ENCODE measurements around the gene HIPK2.

Gene HIPK2

GRCh38 chr7:139682136-139683013, 95.4 kb downstream of the HIPK2 start:
- POLR2A ChIA-PET, result interaction anchor here (0.6 to 1.3 kb wide), 5 partner anchors 8 to 50 kb away, joined by 3 to 5 read pairs (median 4); no protein-coding TSS in a partner anchor
- TF ChIP-seq CTCF (IDR thresholded peaks at IDR 0.05; ENCODE audit: control extremely low read depth, extremely low read depth, low read depth, missing control alignments), result no peak
- DNase-seq (ENCODE audit: extremely low spot score), result no peak
- CTCF ChIA-PET, result interaction anchor here (0.9 to 4.8 kb wide), 5 partner anchors 9 to 62 kb away, joined by 3 to 33 read pairs (median 6); no protein-coding TSS in a partner anchor

GRCh38 chr7:139681812-139682135, 96.0 kb downstream of the HIPK2 start:
- TF ChIP-seq CTCF (IDR thresholded peaks at IDR 0.05; ENCODE audit: control extremely low read depth, extremely low read depth, low read depth, missing control alignments), result no peak
- DNase-seq (ENCODE audit: extremely low spot score), result no peak
- ChIA-PET POLR2A (no interaction called here), CTCF (interaction anchor here (1.1 to 4.8 kb wide), 4 partner anchors 8 to 63 kb away, joined by 3 to 33 read pairs (median 12); no protein-coding TSS in a partner anchor)

- ChIA-PET CTCF (interaction anchor here (1.1 to 4.8 kb wide), 4 partner anchors 8 to 63 kb away, joined by 3 to 33 read pairs (median 12); no protein-coding TSS in a partner anchor), POLR2A (interaction anchor here (1.1 kb wide), 1 partner anchor 9 kb away, joined by 6 read pairs; no protein-coding TSS in a partner anchor)
- no peak for DNase-seq (ENCODE audit: extremely low spot score)
- no peak for TF ChIP-seq CTCF (IDR thresholded peaks at IDR 0.05; ENCODE audit: control extremely low read depth, extremely low read depth, low read depth, missing control alignments)
Measured at GRCh38 chr7:139681463-139681755, 96.4 kb downstream of the HIPK2 start.

GRCh38 chr7:139680676-139681462, 96.9 kb downstream of the HIPK2 start:
- ChIA-PET POLR2A (interaction anchor here (0.7 to 1.1 kb wide), 2 partner anchors 8 to 27 kb away, joined by 3 to 6 read pairs; no protein-coding TSS in a partner anchor), CTCF (interaction anchor here (1.1 to 1.8 kb wide), 2 partner anchors 18 to 64 kb away, joined by 3 to 6 read pairs; no protein-coding TSS in a partner anchor)
- no peak for TF ChIP-seq CTCF (IDR thresholded peaks at IDR 0.05; ENCODE audit: control extremely low read depth, extremely low read depth, low read depth, missing control alignments)
- no peak for DNase-seq (ENCODE audit: extremely low spot score)

GRCh38 chr7:139679731-139680594, 97.8 kb downstream of the HIPK2 start:
- TF ChIP-seq CTCF (IDR thresholded peaks at IDR 0.05; ENCODE audit: control extremely low read depth, extremely low read depth, low read depth, missing control alignments), result no peak
- CTCF ChIA-PET, result interaction anchor here (0.9 to 1.8 kb wide), 2 partner anchors 19 to 34 kb away, joined by 3 to 6 read pairs; no protein-coding TSS in a partner anchor
- no peak for DNase-seq (ENCODE audit: extremely low spot score)
- POLR2A ChIA-PET, result interaction anchor here (0.6 to 0.7 kb wide), 2 partner anchors 28 to 287 kb away, joined by 3 read pairs; no protein-coding TSS in a partner anchor

All from GM10248 (cell line).